22Rv1 (cell line): ENCODE measurements around the gene MFF.

ENCODE experiments used
- H3K27ac ChIP-seq: fragments of 450-650 bp; 2 replicates; pipeline ENCODE4 v1.5.1; 2017
- ZFX ChIP-seq: fragments of 450-650 bp; IDR thresholded peaks from 2 replicates; pipeline ENCODE4 v1.6.1; 2017; ENCODE audit warnings: antibody characterized with exemption, borderline replicate concordance
- TF ChIP-seq, protein P1 (sequence below): fragments of 450-650 bp; IDR thresholded peaks from 2 replicates; pipeline ENCODE4 v1.5.1; 2017; ENCODE audit warnings: mild to moderate bottlenecking

Gene MFF

DNA sequence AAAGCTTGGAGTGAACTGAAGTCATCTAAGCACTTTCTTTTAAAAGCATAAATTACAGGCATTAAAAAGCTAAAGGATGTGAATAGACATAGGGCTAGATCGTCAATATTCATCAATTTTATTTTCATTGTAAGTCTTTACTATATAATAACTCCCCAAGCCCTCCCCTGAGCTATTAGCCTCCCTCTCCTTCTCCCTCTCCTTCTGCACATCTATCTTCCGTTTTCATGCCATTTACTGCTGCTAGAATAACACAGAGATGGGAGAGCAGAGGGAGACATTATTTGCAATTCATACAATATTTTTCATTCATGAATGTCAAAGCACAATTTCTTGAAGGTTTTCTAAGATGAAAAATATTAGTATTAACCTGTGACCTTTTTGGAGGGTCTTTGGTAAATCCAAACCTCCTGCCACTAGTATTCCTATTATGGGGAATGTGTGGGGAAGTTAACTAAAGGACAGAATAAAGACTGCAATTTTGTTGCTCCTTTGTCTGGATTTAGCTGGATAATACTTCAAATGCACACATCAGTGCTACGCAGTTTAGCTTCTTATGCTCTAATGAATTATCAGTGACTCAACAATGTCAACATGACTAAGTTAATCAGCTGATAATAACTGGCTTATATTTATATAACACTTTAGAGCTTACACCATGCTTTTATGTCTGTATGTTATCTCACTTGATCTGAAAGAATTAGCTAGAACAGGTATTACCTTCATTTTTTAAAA, 28.2 kb upstream of the MFF start:
- TF ChIP-seq, protein P1, sequence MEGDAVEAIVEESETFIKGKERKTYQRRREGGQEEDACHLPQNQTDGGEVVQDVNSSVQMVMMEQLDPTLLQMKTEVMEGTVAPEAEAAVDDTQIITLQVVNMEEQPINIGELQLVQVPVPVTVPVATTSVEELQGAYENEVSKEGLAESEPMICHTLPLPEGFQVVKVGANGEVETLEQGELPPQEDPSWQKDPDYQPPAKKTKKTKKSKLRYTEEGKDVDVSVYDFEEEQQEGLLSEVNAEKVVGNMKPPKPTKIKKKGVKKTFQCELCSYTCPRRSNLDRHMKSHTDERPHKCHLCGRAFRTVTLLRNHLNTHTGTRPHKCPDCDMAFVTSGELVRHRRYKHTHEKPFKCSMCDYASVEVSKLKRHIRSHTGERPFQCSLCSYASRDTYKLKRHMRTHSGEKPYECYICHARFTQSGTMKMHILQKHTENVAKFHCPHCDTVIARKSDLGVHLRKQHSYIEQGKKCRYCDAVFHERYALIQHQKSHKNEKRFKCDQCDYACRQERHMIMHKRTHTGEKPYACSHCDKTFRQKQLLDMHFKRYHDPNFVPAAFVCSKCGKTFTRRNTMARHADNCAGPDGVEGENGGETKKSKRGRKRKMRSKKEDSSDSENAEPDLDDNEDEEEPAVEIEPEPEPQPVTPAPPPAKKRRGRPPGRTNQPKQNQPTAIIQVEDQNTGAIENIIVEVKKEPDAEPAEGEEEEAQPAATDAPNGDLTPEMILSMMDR = no peak
- TF ChIP-seq ZFX = no peak
- H3K27ac ChIP-seq = no peak overlapping the region

DNA sequence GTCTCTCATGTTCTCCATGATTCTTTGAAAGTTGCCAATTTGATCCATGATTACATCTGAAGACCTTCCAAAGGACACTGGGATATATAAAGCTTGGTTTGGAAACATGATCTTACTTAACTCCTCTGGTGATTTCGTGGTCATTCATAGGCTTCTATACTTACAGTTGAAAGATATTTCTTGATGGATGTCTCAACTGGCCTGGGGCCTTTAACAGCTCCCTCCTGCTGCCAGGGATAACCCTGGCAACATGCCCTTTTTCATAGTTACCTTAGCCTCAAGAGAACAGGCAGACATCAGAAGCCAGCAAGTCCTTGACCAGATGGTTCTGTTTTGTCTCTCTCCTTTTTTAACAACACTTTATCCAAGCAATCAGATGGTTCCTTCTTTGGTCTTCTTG, 23.5 kb upstream of the MFF start:
- no peak for TF ChIP-seq ZFX
- TF ChIP-seq, protein P1 = no peak
- H3K27ac ChIP-seq = no peak overlapping the region

DNA sequence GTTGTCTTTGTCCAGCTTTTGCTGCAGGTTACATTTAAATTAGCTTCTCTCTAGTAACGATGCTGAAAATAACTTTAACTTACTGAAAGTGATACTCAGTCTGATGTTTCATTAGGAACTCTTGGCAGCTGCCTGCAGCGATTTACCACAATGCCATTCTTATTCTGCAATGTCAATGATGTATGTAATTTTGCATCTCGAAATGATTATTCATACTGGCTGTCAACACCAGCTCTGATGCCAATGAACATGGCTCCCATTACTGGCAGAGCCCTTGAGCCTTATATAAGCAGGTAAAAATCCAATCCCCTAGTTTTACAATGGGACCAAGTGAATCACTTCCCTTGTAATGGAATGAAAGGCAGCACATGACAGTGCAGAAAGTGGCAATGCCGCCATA, 16.3 kb upstream of the MFF start:
- TF ChIP-seq, protein P1 = no peak
- TF ChIP-seq ZFX = no peak
- H3K27ac ChIP-seq = no peak overlapping the region

DNA sequence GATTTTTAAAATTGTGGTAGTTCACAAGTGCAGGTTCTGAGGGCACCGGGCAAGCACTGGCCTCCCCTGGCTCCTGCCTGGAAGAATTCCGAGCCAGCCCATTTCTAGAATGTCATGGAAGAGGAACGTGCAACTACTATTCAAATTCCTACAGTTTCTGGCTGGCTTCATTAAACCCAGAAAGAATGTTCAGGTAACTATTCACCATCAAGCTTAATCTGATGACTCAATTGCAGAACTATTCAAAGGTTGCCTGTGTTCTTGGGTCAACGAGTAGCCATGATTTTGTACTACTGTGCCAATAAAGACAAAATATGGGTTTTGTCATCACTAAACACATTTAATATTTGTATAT, 14.3 kb upstream of the MFF start:
- no peak overlapping the region for H3K27ac ChIP-seq
- TF ChIP-seq, protein P1 = no peak
- no peak for TF ChIP-seq ZFX

DNA sequence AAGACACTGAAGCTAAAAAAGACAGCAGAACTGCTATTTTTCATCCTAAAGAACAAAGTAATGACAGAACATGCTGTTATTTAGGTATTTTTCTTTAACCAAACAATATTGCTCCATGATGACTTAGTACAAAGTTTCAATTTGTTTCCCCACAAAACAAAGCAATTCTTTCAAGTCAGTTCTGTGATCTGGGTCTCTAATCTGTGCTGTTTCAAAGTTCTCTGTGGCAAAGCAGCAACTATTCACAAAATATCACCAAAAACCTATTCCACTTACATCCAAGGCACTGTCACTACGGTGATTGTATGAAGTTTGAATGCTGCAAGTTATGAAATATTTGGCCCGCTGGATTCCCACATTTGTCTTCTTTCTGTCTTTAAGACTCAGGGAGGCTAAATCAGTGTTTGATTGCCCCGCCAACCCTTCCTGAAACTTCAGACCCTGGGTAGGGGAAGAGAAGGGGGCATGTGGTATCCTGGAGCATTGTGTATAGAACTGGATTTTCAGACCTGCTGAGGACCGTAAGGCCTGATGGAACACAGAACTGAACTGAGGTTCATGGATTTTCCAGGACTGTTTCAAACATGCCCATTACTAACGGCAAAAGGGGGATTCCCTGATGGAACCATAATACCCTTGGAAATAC, 13.1 kb upstream of the MFF start:
- no peak overlapping the region for H3K27ac ChIP-seq
- no peak for TF ChIP-seq ZFX
- TF ChIP-seq, protein P1 = no peak

DNA sequence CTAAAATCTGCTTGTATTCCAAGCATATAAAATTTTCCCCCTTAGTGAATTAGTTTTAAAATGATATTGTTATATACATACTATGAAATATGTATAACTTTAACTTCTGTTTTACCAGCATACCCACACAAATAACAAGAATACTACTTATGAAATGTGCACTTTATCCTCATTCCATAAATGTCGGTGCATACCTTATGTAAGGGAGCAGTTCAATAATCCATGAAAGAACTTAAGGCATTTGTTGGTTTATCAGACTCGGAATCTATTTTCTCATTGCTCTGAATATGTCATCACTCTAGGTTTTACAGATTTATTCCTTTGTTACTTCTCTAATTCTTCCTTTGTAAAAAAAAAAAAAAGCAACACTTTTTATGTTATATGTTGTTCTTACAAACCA, 12.5 kb upstream of the MFF start:
- TF ChIP-seq ZFX = no peak
- TF ChIP-seq, protein P1 = no peak
- no peak overlapping the region for H3K27ac ChIP-seq

DNA sequence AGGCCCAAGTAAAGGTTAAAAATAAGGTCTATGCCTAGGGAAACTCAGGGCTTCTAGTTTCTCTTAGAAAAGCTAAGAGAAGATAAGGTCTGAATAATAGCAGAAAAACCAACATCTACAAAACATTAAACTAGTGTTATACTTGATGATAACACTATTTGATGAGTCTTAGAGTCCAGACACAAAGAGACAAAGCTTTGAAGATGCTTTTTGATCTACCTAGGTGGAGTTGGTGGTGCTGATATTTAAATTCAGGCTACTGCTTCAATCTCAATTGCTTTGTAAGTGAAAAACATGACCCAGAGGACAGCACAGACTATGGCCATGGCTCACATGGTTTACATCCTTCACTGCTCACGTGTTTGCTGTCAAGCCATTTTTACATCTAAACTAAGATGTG, 11.7 kb upstream of the MFF start:
- H3K27ac ChIP-seq = no peak overlapping the region
- TF ChIP-seq ZFX = no peak
- TF ChIP-seq, protein P1 = no peak
